Measurements from ENCODE around the gene HDAC11. TPM values are rescaled to one million over a fixed set of nuclear protein-coding genes. Genes with fewer than 3 reads are reported as not detected.

The HDAC11 gene
- total and polyA plus RNA-seq, 2 of the 13 experiments (the other 11 are each of a cell fraction or from before 2014, with no cell fraction given), result 13.7 to 33.1 TPM

GRCh38 chr3:13479332-13479581 is 849 bp upstream of the HDAC11 start (continued):
- TF ChIP-seq TSC22D2 (CRISPR knock-in tag; IDR thresholded peaks at IDR 0.05; ENCODE audit: borderline replicate concordance) (no peak), CHCHD3 (CRISPR knock-in tag; IDR thresholded peaks at IDR 0.05) (no peak), GLI4 (CRISPR knock-in tag; IDR thresholded peaks at IDR 0.05; ENCODE audit: borderline replicate concordance) (no peak), ZNF777 (CRISPR knock-in tag; IDR thresholded peaks at IDR 0.05) (0 out of 2 replicates have a peak, but pooled peaks have one; percentile 13), SMARCE1 (IDR thresholded peaks at IDR 0.05; ENCODE audit: borderline replicate concordance) (no peak), SNAPC4 (CRISPR knock-in tag; IDR thresholded peaks at IDR 0.05) (peak; percentile 17; the same call in 1 of the 2 replicates), TCF7 (IDR thresholded peaks at IDR 0.05; ENCODE audit: low read depth) (no peak), SIX4 (CRISPR knock-in tag; IDR thresholded peaks at IDR 0.05) (no peak), ZNF224 (CRISPR knock-in tag; IDR thresholded peaks at IDR 0.05) (no peak), FOXA3 (CRISPR knock-in tag; IDR thresholded peaks at IDR 0.05) (no peak), ZNF775 (CRISPR knock-in tag; IDR thresholded peaks at IDR 0.05; ENCODE audit: borderline replicate concordance) (0 out of 2 replicates have a peak, but pooled peaks have one; percentile 39), ARNTL (CRISPR knock-in tag; IDR thresholded peaks at IDR 0.05) (peak; percentile 68; the same call in 1 of the 2 replicates), ATAD3A (CRISPR knock-in tag; IDR thresholded peaks at IDR 0.05) (no peak), ZNF317 (CRISPR knock-in tag; IDR thresholded peaks at IDR 0.05) (0 out of 2 replicates have a peak, but pooled peaks have one; percentile 11), HNRNPL (IDR thresholded peaks at IDR 0.05; ENCODE audit: low read depth, low read length) (peak; percentile 90), RARG (CRISPR knock-in tag; IDR thresholded peaks at IDR 0.05; ENCODE audit: low read depth) (no peak), ZNF343 (CRISPR knock-in tag; IDR thresholded peaks at IDR 0.05) (0 out of 2 replicates have a peak, but pooled peaks have one; percentile 65), ZNF512B (CRISPR knock-in tag; IDR thresholded peaks at IDR 0.05; ENCODE audit: borderline replicate concordance) (0 out of 2 replicates have a peak, but pooled peaks have one; percentile 65), ZNF780A (CRISPR knock-in tag; IDR thresholded peaks at IDR 0.05) (no peak; the same call in 1 of the 2 replicates), ZNF263 (CRISPR knock-in tag; IDR thresholded peaks at IDR 0.05) (peak; percentile 30; the same call in 1 of the 2 replicates), HES4 (CRISPR knock-in tag; IDR thresholded peaks at IDR 0.05; ENCODE audit: borderline replicate concordance) (no peak), ISX (CRISPR knock-in tag; conservative IDR thresholded peaks at IDR 0.05) (0 out of 2 replicates have a peak, but pooled peaks have one; percentile 28), ZNF556 (CRISPR knock-in tag; IDR thresholded peaks at IDR 0.05; ENCODE audit: borderline replicate concordance) (peak; percentile 30; the same call in 1 of the 2 replicates), ZNF772 (CRISPR knock-in tag; IDR thresholded peaks at IDR 0.05) (no peak), SP140L (CRISPR knock-in tag; IDR thresholded peaks at IDR 0.05; ENCODE audit: borderline replicate concordance) (no peak)

Measured in HepG2 (cell line).